SK-N-SH (cell line): ENCODE data around the gene SRMS. TPM values are rescaled to one million over a fixed set of nuclear protein-coding genes. Genes with fewer than 3 reads are reported as not detected.

ENCODE experiments used
- CTCF ChIA-PET: fragments of 300-600, 350-600 bp; formaldehyde crosslinking; extraction: SDS; loops from one replicate; lab custom pipeline; 2021; lab: Yijun Ruan, JAX
- POLR2A ChIA-PET: fragments of 350-600 bp; sonication (Branson Sonifier 250); formaldehyde crosslinking; extraction: SDS; loops from one replicate; lab custom pipeline; 2020; ENCODE audit warnings: antibody characterized with exemption, inconsistent platforms; lab: Yijun Ruan, JAX
- DNase-seq: peaks from one replicate; pipeline ENCODE4 v3.0.0; 2012
- H2AFZ ChIP-seq: fragments of 200-600 bp; sonication (generic); 2 replicates; pipeline ENCODE4 v1.8.1; 2016; ENCODE audit warnings: antibody characterized with exemption, mild to moderate bottlenecking, low read depth
- H3F3A ChIP-seq: fragments of 200-600 bp; sonication (generic); replicated peaks from 2 replicates; pipeline ENCODE3; 2016; ENCODE audit warnings: antibody characterized with exemption, mild to moderate bottlenecking; ENCODE audit not compliant: insufficient read depth
- H3K27ac ChIP-seq, 2 experiments: fragments of 200-500 bp in 1 of 2; fragments of 200-600 bp in 1 of 2; sonication (Bioruptor generic) in 1 of 2; sonication (generic), shearing (Covaris generic) in 1 of 2; 2 replicates each; pipeline versions ENCODE4 v1.5.1 to v1.6.1; 2014 to 2016; ENCODE audit warnings: low read depth in 2 of 2, inconsistent platforms in 1 of 2, low read length in 1 of 2, mild to moderate bottlenecking in 1 of 2, mixed read lengths in 1 of 2
- H3K27me3 ChIP-seq: fragments of 200-600 bp; sonication (generic), shearing (Covaris generic); 2 replicates; pipeline ENCODE4 v1.6.1; 2016; ENCODE audit warnings: mixed run types; ENCODE audit not compliant: insufficient read depth
- H3K36me3 ChIP-seq, 2 experiments: fragments of 200-500 bp in 1 of 2; fragments of 200-600 bp in 1 of 2; sonication (Bioruptor generic) in 1 of 2; sonication (generic) in 1 of 2; replicated peaks in 1 of 2; 2 replicates each; pipeline versions ENCODE3 to v1.5.1; 2014 to 2016; ENCODE audit warnings: low read length in 1 of 2, mild to moderate bottlenecking in 1 of 2; ENCODE audit not compliant: insufficient read depth in 2 of 2, control insufficient read depth in 1 of 2
- H3K4me1 ChIP-seq, 2 experiments: fragments of 200-500 bp in 1 of 2; fragments of 200-600 bp in 1 of 2; sonication (Bioruptor generic) in 1 of 2; sonication (generic), shearing (Covaris generic) in 1 of 2; 2 replicates each; pipeline versions ENCODE4 v1.5.1 to v1.6.1; 2014 to 2016; ENCODE audit warnings: low read depth in 1 of 2, low read length in 1 of 2, mixed run types in 1 of 2; ENCODE audit not compliant: insufficient read depth in 2 of 2, control insufficient read depth in 1 of 2
- H3K4me2 ChIP-seq: fragments of 200-600 bp; sonication (generic), shearing (Covaris generic); 2 replicates; pipeline ENCODE4 v1.6.1; 2017; ENCODE audit warnings: mixed run types
- H3K4me3 ChIP-seq, 2 experiments: fragments of 200-500 bp in 1 of 2; fragments of 200-600 bp in 1 of 2; sonication (Bioruptor generic) in 1 of 2; sonication (generic), shearing (Covaris generic) in 1 of 2; 2 replicates each; pipeline versions ENCODE4 v1.5.1 to v1.8.1; 2014 to 2016; ENCODE audit warnings: low read depth in 2 of 2, inconsistent platforms in 1 of 2, low read length in 1 of 2, mild to moderate bottlenecking in 1 of 2, mixed read lengths in 1 of 2, moderate library complexity in 1 of 2
- H3K79me2 ChIP-seq: fragments of 200-600 bp; sonication (generic); 2 replicates; pipeline ENCODE4 v1.8.1; 2017; ENCODE audit warnings: mild to moderate bottlenecking; ENCODE audit not compliant: insufficient read depth
- H3K9ac ChIP-seq: fragments of 200-600 bp; sonication (generic); 2 replicates; pipeline ENCODE4 v1.6.1; 2017; ENCODE audit warnings: mixed run types
- H3K9me2 ChIP-seq: fragments of 200-600 bp; sonication (generic); 2 replicates; pipeline ENCODE4 v1.6.1; 2017; ENCODE audit warnings: mixed run types
- H3K9me3 ChIP-seq: fragments of 200-600 bp; sonication (generic); 2 replicates; pipeline ENCODE4 v1.6.1; 2017; ENCODE audit warnings: mixed run types, mild to moderate bottlenecking, moderate library complexity
- H4K20me1 ChIP-seq: fragments of 200-600 bp; sonication (generic); 2 replicates; pipeline ENCODE4 v1.6.1; 2017; ENCODE audit warnings: mild to moderate bottlenecking, mixed run types; ENCODE audit not compliant: insufficient read depth
- CHD2 ChIP-seq: fragments of 150-350 bp; IDR thresholded peaks from 2 replicates; pipeline ENCODE4 v1.6.1; 2018; ENCODE audit warnings: low read length; ENCODE audit not compliant: partially characterized antibody
- FOXJ3 ChIP-seq: sonication (generic); formaldehyde crosslinking; IDR thresholded peaks from 2 replicates; pipeline ENCODE4 v1.5.1; 2020; ENCODE audit warnings: mild to moderate bottlenecking, missing genetic modification reagents
- GABPA ChIP-seq: IDR thresholded peaks from 2 replicates; pipeline ENCODE4 v1.4.0; 2012; ENCODE audit warnings: low read depth, mild to moderate bottlenecking
- IRF3 ChIP-seq: fragments of 150-350 bp; IDR thresholded peaks from 2 replicates; pipeline ENCODE4 v1.6.1; 2016; ENCODE audit warnings: mild to moderate bottlenecking, low read depth, low read length
- JUND ChIP-seq: IDR thresholded peaks from 2 replicates; pipeline ENCODE4 v1.4.0; 2012
- MEF2A ChIP-seq: IDR thresholded peaks from 2 replicates; pipeline ENCODE4 v1.4.0; 2012; ENCODE audit warnings: low read depth, borderline replicate concordance
- MXI1 ChIP-seq: IDR thresholded peaks from 2 replicates; pipeline ENCODE4 v1.6.1; 2012; ENCODE audit warnings: mild to moderate bottlenecking, low read depth, low read length, improper control_type of control experiment
- NFIC ChIP-seq: IDR thresholded peaks from 2 replicates; pipeline ENCODE4 v1.4.0; 2012; ENCODE audit warnings: borderline replicate concordance
- NRF1 ChIP-seq: IDR thresholded peaks from 2 replicates; pipeline ENCODE4 v1.6.1; 2012; ENCODE audit warnings: low read depth, mild to moderate bottlenecking, low read length
- PBX3 ChIP-seq: IDR thresholded peaks from 2 replicates; pipeline ENCODE4; 2012
- POLR2AphosphoS5 ChIP-seq: IDR thresholded peaks from 2 replicates; pipeline ENCODE4 v1.6.1; 2012; ENCODE audit warnings: low read depth, low read length
- RAD21 ChIP-seq: IDR thresholded peaks from 2 replicates; pipeline ENCODE4 v1.6.1; 2012; ENCODE audit warnings: mild to moderate bottlenecking, low read length
- RCOR1 ChIP-seq: fragments of 150-350 bp; IDR thresholded peaks from 2 replicates; pipeline ENCODE4 v1.6.1; 2017; ENCODE audit warnings: antibody characterized with exemption, low read length
- SIN3A ChIP-seq: IDR thresholded peaks from 2 replicates; pipeline ENCODE4 v1.6.1; 2012; ENCODE audit warnings: low read depth, mild to moderate bottlenecking, low read length, moderate library complexity, borderline replicate concordance
- SMC3 ChIP-seq: IDR thresholded peaks from 2 replicates; pipeline ENCODE4 v1.6.1; 2012; ENCODE audit warnings: low read depth, low read length, improper control_type of control experiment
- TEAD4 ChIP-seq: IDR thresholded peaks from 2 replicates; pipeline ENCODE4 v1.4.0; 2012; ENCODE audit warnings: mild to moderate bottlenecking, borderline replicate concordance; ENCODE audit not compliant: insufficient read depth
- USF1 ChIP-seq: IDR thresholded peaks from 2 replicates; pipeline ENCODE4 v1.4.0; 2012; ENCODE audit warnings: low read depth, borderline replicate concordance
- YY1 ChIP-seq: IDR thresholded peaks from 2 replicates; pipeline ENCODE4 v1.4.0; 2012; ENCODE audit warnings: low read depth, mild to moderate bottlenecking
- WGBS: methylation state at CpG from one replicate; pipeline ENCODE4 v1.1.6; 2017; ENCODE audit warnings: low lambda C conversion rate; 5-methylcytosine and 5-hydroxymethylcytosine counted together
- polyA plus RNA-seq, 3 experiments: library from polyadenylated mRNA; depleted of rRNA; stranded (reverse); fragments of >200 nt; gene quantifications; 2 replicates each; pipeline ENCODE4 v1.2.3, GENCODE V29; 2012
- TF ChIP-seq, protein P1 (sequence below): IDR thresholded peaks from 2 replicates; pipeline ENCODE4 v1.4.0; 2012; ENCODE audit warnings: low read depth, borderline replicate concordance
- TF ChIP-seq, protein P2 (sequence below): IDR thresholded peaks from 2 replicates; pipeline ENCODE4 v1.4.0; 2012; ENCODE audit warnings: low read depth
- TF ChIP-seq, protein P3 (sequence below): fragments of 200-600 bp; sonication (generic); IDR thresholded peaks from 2 replicates; pipeline ENCODE4 v1.6.1; 2017; ENCODE audit warnings: antibody characterized with exemption, mild to moderate bottlenecking, moderate library complexity

SRMS gene
- polyA plus RNA-seq, 1 of the 3 experiments (the other 2 are of a cell fraction), result not detected

GRCh38 chr20:63520934-63521601 is 26.5 kb downstream of the SRMS start:
- ChIA-PET POLR2A (interaction anchor here (0.6 to 3.0 kb wide), 18 partner anchors 9 to 646 kb away, joined by 3 to 31 read pairs (median 4); partner anchors contain the start of gene GMEB2), CTCF (interaction anchor here (0.6 to 8.7 kb wide), 21 partner anchors 9 to 753 kb away, joined by 3 to 82 read pairs (median 4); partner anchors contain the start of gene PTK6)
- Histone ChIP-seq H3K4me2 (peak overlapping the region; percentile 99), H3K4me3 (peak overlapping the region; percentile 84 to 85), H3K9me3 (no peaks in the 10 kb centered on the region), H3K9ac (peak overlapping the region; percentile 97), H3K9me2 (no peaks in the 10 kb centered on the region), H3K36me3 (peaks cover 13 to 19% of the 10 kb centered on the region in 2 experiments), H3K79me2 (peaks cover 22% of the 10 kb centered on the region), H2AFZ (no peak overlapping the region), H3K27me3 (no peaks in the 10 kb centered on the region), H3K27ac (peak overlapping the region; percentile 66 to 79), H3K4me1 (peaks cover 4 to 26% of the 10 kb centered on the region in 2 experiments; a peak in 3 of 4 replicates), H4K20me1 (peaks cover 38% of the 10 kb centered on the region), H3F3A (peaks cover 26% of the 10 kb centered on the region)
- 2% methylated on average over 9 of the region's 68 CpGs for WGBS
- peak; percentile 91 for DNase-seq
- TF ChIP-seq MXI1 (peak; percentile 64; the same call in 1 of the 2 replicates), GABPA (no peak), MEF2A (no peak), USF1 (no peak), POLR2AphosphoS5 (no peak; the same call in 1 of the 2 replicates), CHD2 (no peak), PBX3 (no peak), SMC3 (no peak), IRF3 (no peak), SIN3A (peak; percentile 16; the same call in 1 of the 2 replicates), TEAD4 (no peak), JUND (no peak), RCOR1 (no peak), YY1 (no peak), RAD21 (peak; percentile 24; the same call in 1 of the 2 replicates), FOXJ3 (CRISPR knock-in tag) (no peak), NFIC (no peak), NRF1 (no peak)
- TF ChIP-seq, protein P1, sequence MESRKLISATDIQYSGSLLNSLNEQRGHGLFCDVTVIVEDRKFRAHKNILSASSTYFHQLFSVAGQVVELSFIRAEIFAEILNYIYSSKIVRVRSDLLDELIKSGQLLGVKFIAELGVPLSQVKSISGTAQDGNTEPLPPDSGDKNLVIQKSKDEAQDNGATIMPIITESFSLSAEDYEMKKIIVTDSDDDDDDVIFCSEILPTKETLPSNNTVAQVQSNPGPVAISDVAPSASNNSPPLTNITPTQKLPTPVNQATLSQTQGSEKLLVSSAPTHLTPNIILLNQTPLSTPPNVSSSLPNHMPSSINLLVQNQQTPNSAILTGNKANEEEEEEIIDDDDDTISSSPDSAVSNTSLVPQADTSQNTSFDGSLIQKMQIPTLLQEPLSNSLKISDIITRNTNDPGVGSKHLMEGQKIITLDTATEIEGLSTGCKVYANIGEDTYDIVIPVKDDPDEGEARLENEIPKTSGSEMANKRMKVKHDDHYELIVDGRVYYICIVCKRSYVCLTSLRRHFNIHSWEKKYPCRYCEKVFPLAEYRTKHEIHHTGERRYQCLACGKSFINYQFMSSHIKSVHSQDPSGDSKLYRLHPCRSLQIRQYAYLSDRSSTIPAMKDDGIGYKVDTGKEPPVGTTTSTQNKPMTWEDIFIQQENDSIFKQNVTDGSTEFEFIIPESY, result no peak
- TF ChIP-seq, protein P2, sequence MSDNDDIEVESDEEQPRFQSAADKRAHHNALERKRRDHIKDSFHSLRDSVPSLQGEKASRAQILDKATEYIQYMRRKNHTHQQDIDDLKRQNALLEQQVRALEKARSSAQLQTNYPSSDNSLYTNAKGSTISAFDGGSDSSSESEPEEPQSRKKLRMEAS, result 0 out of 2 replicates have a peak, but pooled peaks have one; percentile 27
- TF ChIP-seq, protein P3, sequence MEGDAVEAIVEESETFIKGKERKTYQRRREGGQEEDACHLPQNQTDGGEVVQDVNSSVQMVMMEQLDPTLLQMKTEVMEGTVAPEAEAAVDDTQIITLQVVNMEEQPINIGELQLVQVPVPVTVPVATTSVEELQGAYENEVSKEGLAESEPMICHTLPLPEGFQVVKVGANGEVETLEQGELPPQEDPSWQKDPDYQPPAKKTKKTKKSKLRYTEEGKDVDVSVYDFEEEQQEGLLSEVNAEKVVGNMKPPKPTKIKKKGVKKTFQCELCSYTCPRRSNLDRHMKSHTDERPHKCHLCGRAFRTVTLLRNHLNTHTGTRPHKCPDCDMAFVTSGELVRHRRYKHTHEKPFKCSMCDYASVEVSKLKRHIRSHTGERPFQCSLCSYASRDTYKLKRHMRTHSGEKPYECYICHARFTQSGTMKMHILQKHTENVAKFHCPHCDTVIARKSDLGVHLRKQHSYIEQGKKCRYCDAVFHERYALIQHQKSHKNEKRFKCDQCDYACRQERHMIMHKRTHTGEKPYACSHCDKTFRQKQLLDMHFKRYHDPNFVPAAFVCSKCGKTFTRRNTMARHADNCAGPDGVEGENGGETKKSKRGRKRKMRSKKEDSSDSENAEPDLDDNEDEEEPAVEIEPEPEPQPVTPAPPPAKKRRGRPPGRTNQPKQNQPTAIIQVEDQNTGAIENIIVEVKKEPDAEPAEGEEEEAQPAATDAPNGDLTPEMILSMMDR, result 0 out of 2 replicates have a peak, but pooled peaks have one; percentile 3
